ENCODE data around the gene REV3L.
"Not testable (repeated sequence)": the region's sequence is repeated elsewhere in the genome, so short reads cannot be mapped to it uniquely, and the experiment has no call there.

The REV3L gene

GRCh38 chr6:111329882-111330633, 153.0 kb downstream of the REV3L start:
- TF ChIP-seq FOXP2 (optimal IDR thresholded peaks at IDR 0.05; ENCODE audit: control extremely low read depth, extremely low read length, insufficient read depth) (no peak), POLR2AphosphoS5 (IDR thresholded peaks at IDR 0.05; ENCODE audit: borderline replicate concordance, low read depth, low read length) (no peak), EZH2 (IDR thresholded peaks at IDR 0.05) (no peak)
- Histone ChIP-seq H3K4me3 (no peak overlapping the region), H3K9ac (ENCODE audit: insufficient read length) (no peak overlapping the region), H3K27ac (no peak overlapping the region), H3K9me3 (ENCODE audit: low read depth, low read length) (no peaks in the 10 kb centered on the region), H3K36me3 (ENCODE audit: insufficient read depth, low read length) (peaks cover 34% of the 10 kb centered on the region)
- DNase-seq (ENCODE audit: low read depth, low spot score), result no peak

- TF ChIP-seq POLR2AphosphoS5 (IDR thresholded peaks at IDR 0.05; ENCODE audit: borderline replicate concordance, low read depth, low read length) (no peak), EZH2 (IDR thresholded peaks at IDR 0.05) (no peak), FOXP2 (optimal IDR thresholded peaks at IDR 0.05; ENCODE audit: control extremely low read depth, extremely low read length, insufficient read depth) (no peak)
- H3K27ac ChIP-seq, result no peak overlapping the region
- peaks cover 25% of the 10 kb centered on the region for H3K36me3 ChIP-seq (ENCODE audit: insufficient read depth, low read length)
- no peak overlapping the region for H3K4me3 ChIP-seq
- no peaks in the 10 kb centered on the region for H3K9me3 ChIP-seq (ENCODE audit: low read depth, low read length)
- no peak for DNase-seq (ENCODE audit: low read depth, low spot score)
- H3K9ac ChIP-seq (ENCODE audit: insufficient read length), result no peak overlapping the region
Measured at GRCh38 chr6:111326563-111326962, 156.5 kb downstream of the REV3L start.

- H3K9ac ChIP-seq (ENCODE audit: insufficient read length), result no peak overlapping the region
- TF ChIP-seq EZH2 (IDR thresholded peaks at IDR 0.05), result no peak
- no peak for TF ChIP-seq FOXP2 (optimal IDR thresholded peaks at IDR 0.05; ENCODE audit: control extremely low read depth, extremely low read length, insufficient read depth)
- no peak for TF ChIP-seq POLR2AphosphoS5 (IDR thresholded peaks at IDR 0.05; ENCODE audit: borderline replicate concordance, low read depth, low read length)
- H3K36me3 ChIP-seq (ENCODE audit: insufficient read depth, low read length), result peaks cover 10% of the 10 kb centered on the region
- H3K4me3 ChIP-seq, result no peak overlapping the region
- no peak for DNase-seq (ENCODE audit: low read depth, low spot score)
- H3K9me3 ChIP-seq (ENCODE audit: low read depth, low read length), result no peaks in the 10 kb centered on the region
- H3K27ac ChIP-seq, result no peak overlapping the region
Measured at GRCh38 chr6:111322145-111322544, 160.9 kb downstream of the REV3L start.

GRCh38 chr6:111307950-111308349, 175.1 kb downstream of the REV3L start:
- H3K27ac ChIP-seq; H3K4me3 ChIP-seq; H3K9ac ChIP-seq (ENCODE audit: insufficient read length); DNase-seq (ENCODE audit: low read depth, low spot score); H3K9me3 ChIP-seq (ENCODE audit: low read depth, low read length): not testable (repeated sequence)
- peaks cover 26% of the 10 kb centered on the region for H3K36me3 ChIP-seq (ENCODE audit: insufficient read depth, low read length)

- Histone ChIP-seq H3K36me3 (ENCODE audit: insufficient read depth, low read length) (peaks cover 26% of the 10 kb centered on the region), H3K9ac (ENCODE audit: insufficient read length) (no peak overlapping the region), H3K27ac (no peak overlapping the region), H3K9me3 (ENCODE audit: low read depth, low read length) (no peaks in the 10 kb centered on the region), H3K4me3 (no peak overlapping the region)
- no peak for DNase-seq (ENCODE audit: low read depth, low spot score)
- TF ChIP-seq EZH2 (IDR thresholded peaks at IDR 0.05) (no peak), FOXP2 (optimal IDR thresholded peaks at IDR 0.05; ENCODE audit: control extremely low read depth, extremely low read length, insufficient read depth) (no peak), POLR2AphosphoS5 (IDR thresholded peaks at IDR 0.05; ENCODE audit: borderline replicate concordance, low read depth, low read length) (no peak)
Measured at GRCh38 chr6:111307275-111307858, 175.7 kb downstream of the REV3L start.

- no peak overlapping the region for H3K9ac ChIP-seq (ENCODE audit: insufficient read length)
- H3K9me3 ChIP-seq (ENCODE audit: low read depth, low read length), result no peaks in the 10 kb centered on the region
- H3K27ac ChIP-seq, result 0 out of 2 replicates have a peak overlapping the region, but pooled peaks have one; percentile 1
- peaks cover 28% of the 10 kb centered on the region for H3K36me3 ChIP-seq (ENCODE audit: insufficient read depth, low read length)
- TF ChIP-seq POLR2AphosphoS5 (IDR thresholded peaks at IDR 0.05; ENCODE audit: borderline replicate concordance, low read depth, low read length) (no peak), EZH2 (IDR thresholded peaks at IDR 0.05) (no peak), FOXP2 (optimal IDR thresholded peaks at IDR 0.05; ENCODE audit: control extremely low read depth, extremely low read length, insufficient read depth) (no peak)
- no peak overlapping the region for H3K4me3 ChIP-seq
- no peak for DNase-seq (ENCODE audit: low read depth, low spot score)
Measured at GRCh38 chr6:111306104-111306888, 176.7 kb downstream of the REV3L start.

GRCh38 chr6:111301946-111302345, 181.1 kb downstream of the REV3L start:
- H3K9ac ChIP-seq (ENCODE audit: insufficient read length), result no peak overlapping the region

GRCh38 chr6:111300938-111301800, 181.8 kb downstream of the REV3L start:
- not testable (repeated sequence) for H3K9me3 ChIP-seq (ENCODE audit: low read depth, low read length); H3K9ac ChIP-seq (ENCODE audit: insufficient read length); H3K4me3 ChIP-seq; DNase-seq (ENCODE audit: low read depth, low spot score)
- Histone ChIP-seq H3K27ac (0 out of 2 replicates have a peak overlapping the region, but pooled peaks have one; percentile 16), H3K36me3 (ENCODE audit: insufficient read depth, low read length) (peaks cover 12% of the 10 kb centered on the region)

More at GRCh38 chr6:111301946-111302345, 181.1 kb downstream of the REV3L start:
- TF ChIP-seq FOXP2 (optimal IDR thresholded peaks at IDR 0.05; ENCODE audit: control extremely low read depth, extremely low read length, insufficient read depth) (no peak), POLR2AphosphoS5 (IDR thresholded peaks at IDR 0.05; ENCODE audit: borderline replicate concordance, low read depth, low read length) (no peak), EZH2 (IDR thresholded peaks at IDR 0.05) (no peak)
- DNase-seq (ENCODE audit: low read depth, low spot score), result no peak
- H3K27ac ChIP-seq, result peak overlapping the region; percentile 16; the same call in 1 of the 2 replicates
- no peak overlapping the region for H3K4me3 ChIP-seq
- H3K36me3 ChIP-seq (ENCODE audit: insufficient read depth, low read length), result peaks cover 12% of the 10 kb centered on the region
- no peaks in the 10 kb centered on the region for H3K9me3 ChIP-seq (ENCODE audit: low read depth, low read length)

Measured in SK-N-MC (cell line).